Measurements from ENCODE around the gene TCAP.
A peak's percentile ranks its signal among the peaks of the same experiment; 100 is the strongest.

Gene TCAP

GRCh38 chr17:39631403-39631802, 33.7 kb upstream of the TCAP start:
- TF ChIP-seq, protein P1, sequence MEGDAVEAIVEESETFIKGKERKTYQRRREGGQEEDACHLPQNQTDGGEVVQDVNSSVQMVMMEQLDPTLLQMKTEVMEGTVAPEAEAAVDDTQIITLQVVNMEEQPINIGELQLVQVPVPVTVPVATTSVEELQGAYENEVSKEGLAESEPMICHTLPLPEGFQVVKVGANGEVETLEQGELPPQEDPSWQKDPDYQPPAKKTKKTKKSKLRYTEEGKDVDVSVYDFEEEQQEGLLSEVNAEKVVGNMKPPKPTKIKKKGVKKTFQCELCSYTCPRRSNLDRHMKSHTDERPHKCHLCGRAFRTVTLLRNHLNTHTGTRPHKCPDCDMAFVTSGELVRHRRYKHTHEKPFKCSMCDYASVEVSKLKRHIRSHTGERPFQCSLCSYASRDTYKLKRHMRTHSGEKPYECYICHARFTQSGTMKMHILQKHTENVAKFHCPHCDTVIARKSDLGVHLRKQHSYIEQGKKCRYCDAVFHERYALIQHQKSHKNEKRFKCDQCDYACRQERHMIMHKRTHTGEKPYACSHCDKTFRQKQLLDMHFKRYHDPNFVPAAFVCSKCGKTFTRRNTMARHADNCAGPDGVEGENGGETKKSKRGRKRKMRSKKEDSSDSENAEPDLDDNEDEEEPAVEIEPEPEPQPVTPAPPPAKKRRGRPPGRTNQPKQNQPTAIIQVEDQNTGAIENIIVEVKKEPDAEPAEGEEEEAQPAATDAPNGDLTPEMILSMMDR (IDR thresholded peaks at IDR 0.05; ENCODE audit: low read depth, low read length), result no peak
- DNase-seq (ENCODE audit: extremely low read depth, low read depth), result no peak

DNA sequence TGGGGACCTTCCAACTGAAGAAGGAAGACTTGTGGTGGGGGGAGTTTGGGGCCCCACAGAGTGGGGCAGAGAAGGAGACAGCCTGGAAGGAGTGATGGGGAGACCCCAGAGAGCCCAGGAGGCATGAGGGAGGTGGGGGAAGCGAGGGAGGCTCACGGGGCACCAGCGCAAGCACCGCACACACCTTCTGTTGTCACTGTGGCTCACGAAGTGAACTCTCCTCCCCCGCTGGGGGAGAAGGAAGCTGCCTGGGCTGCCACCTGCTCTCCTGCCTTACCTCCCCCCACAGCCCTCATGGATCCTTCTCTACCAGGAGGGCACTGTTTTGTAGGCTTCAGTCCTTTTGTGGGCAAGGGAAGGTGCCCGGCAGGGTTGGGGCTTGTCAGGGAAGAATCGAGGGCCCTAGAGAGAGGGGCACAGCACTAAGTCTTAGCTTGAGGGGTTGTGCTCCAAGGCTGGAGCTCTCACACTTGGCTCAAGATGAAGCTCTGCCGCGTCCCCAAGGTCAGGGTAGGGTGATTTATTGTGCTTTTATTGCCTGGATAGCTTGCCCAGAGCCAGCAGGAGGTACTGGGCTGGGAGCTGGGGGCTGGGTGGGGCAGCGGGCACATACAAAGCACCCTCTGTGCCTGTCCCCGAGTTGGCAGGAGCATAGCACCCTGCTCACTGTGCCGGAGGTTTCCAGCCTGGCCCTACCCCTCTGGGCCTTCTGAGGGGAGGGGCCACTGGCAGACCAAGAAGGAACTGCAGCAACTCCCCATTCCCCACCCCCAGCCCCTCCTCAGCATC, 32.8 kb upstream of the TCAP start:
- TF ChIP-seq, protein P1 (IDR thresholded peaks at IDR 0.05; ENCODE audit: low read depth, low read length), result no peak
- DNase-seq (ENCODE audit: extremely low read depth, low read depth), result no peak

- no peak for DNase-seq (ENCODE audit: extremely low read depth, low read depth)
- TF ChIP-seq, protein P1 (IDR thresholded peaks at IDR 0.05; ENCODE audit: low read depth, low read length), result no peak
Measured at GRCh38 chr17:39633570-39634183, 31.5 kb upstream of the TCAP start.

DNA sequence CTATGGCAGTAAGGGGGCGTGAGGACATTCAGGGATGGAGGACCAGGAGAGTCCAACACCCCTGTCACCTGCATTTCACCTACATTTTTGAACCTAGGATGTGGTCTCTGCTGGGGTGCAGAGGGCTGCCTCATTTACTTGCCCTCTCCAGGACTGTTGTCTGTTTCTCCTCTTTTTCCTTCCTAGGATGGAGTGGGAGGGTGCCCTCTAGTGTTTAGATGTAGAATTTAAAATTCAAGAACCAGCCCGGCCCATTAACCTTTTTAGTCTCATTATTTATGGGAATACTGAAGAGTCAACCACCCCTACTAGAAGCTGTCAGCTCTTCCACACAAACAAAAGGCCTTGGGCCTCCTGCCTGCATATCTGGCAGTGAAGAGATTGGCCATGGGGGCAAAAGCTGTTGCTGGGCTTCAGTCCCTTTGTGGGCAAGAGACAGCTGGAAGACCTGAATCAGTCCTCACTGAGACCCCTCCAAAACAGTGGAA, 30.7 kb upstream of the TCAP start:
- TF ChIP-seq, protein P1 (IDR thresholded peaks at IDR 0.05; ENCODE audit: low read depth, low read length), result peak; percentile 70
- no peak for DNase-seq (ENCODE audit: extremely low read depth, low read depth)

DNA sequence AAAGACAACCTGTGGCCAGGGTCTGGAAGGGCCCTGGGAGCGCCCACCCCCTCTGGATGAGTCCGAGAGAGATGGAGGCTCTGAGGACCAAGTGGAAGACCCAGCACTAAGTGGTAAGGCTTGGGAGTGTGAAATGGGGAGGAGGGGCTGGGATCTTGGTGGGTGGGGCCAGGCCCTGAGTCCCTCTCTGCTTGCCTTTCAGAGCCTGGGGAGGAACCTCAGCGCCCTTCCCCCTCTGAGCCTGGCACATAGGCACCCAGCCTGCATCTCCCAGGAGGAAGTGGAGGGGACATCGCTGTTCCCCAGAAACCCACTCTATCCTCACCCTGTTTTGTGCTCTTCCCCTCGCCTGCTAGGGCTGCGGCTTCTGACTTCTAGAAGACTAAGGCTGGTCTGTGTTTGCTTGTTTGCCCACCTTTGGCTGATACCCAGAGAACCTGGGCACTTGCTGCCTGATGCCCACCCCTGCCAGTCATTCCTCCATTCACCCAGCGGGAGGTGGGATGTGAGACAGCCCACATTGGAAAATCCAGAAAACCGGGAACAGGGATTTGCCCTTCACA, 29.5 kb upstream of the TCAP start:
- TF ChIP-seq, protein P1 (IDR thresholded peaks at IDR 0.05; ENCODE audit: low read depth, low read length), result no peak
- DNase-seq (ENCODE audit: extremely low read depth, low read depth), result no peak

DNA sequence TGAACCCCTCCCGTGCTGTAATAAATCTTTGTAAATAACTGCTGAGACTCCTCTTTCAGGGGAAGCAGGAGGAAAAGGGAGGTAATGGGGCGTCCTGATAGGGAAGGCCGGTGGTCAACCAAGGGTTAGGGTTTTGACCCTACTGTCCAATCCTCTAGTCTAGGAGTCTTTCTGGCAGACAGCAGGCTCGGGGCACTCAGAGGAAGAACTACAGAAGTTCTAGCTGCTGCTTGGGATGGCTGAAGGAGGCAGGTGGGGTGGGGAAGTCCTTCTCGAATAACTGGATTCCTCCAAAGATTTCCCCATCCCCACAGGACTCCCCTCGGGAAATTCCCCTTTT, 28.6 kb upstream of the TCAP start:
- DNase-seq (ENCODE audit: extremely low read depth, low read depth), result no peak
- TF ChIP-seq, protein P1 (IDR thresholded peaks at IDR 0.05; ENCODE audit: low read depth, low read length), result no peak

Data from AG09319 (cell line).